CD4-positive, CD25-positive, alpha-beta regulatory T cell (primary cell): ENCODE measurements around the gene CDC14A. TPM values are rescaled to one million over a fixed set of nuclear protein-coding genes. Genes with fewer than 3 reads are reported as not detected.

Experiments
- ATAC-seq, 2 donors: fragments of 150-1000 bp; cut with Tn5 transposase; one replicate each; pipeline ENCODE4 v1.10.0; 2021; ENCODE audit warnings: low read depth in 2 of 2, moderate number of reproducible peaks in 2 of 2, moderate library complexity in 1 of 2
- DNase-seq, 3 donors: peaks; one replicate each; pipeline versions ENCODE4 v3.0.0 to v3.0.0-alpha.2; 2012 to 2022; ENCODE audit warnings: mixed read lengths in 1 of 3
- H3K27ac ChIP-seq: one replicate; pipeline ENCODE4 v1.7.0; 2013; ENCODE audit warnings: mild to moderate bottlenecking, low read length; ENCODE audit not compliant: insufficient read depth, poor library complexity, severe bottlenecking
- H3K27me3 ChIP-seq: one replicate; pipeline ENCODE4 v1.7.0; 2013; ENCODE audit warnings: low read length; ENCODE audit not compliant: control insufficient read depth, insufficient read depth
- H3K36me3 ChIP-seq: one replicate; pipeline ENCODE4 v1.7.0; 2013; ENCODE audit warnings: mild to moderate bottlenecking, low read length, moderate library complexity; ENCODE audit not compliant: control insufficient read depth, insufficient read depth
- H3K4me1 ChIP-seq: 2 replicates; pipeline ENCODE4 v1.7.0; 2013; ENCODE audit warnings: mild to moderate bottlenecking, low read length; ENCODE audit not compliant: insufficient read depth, control insufficient read depth, poor library complexity, severe bottlenecking
- H3K4me3 ChIP-seq: one replicate; pipeline ENCODE4 v1.7.0; 2013; ENCODE audit warnings: low read depth, mild to moderate bottlenecking, low read length, moderate library complexity
- H3K9me3 ChIP-seq, 2 experiments: 1 replicate in 1 of 2; 2 replicates in 1 of 2; pipeline ENCODE4 v1.7.0; 2013; ENCODE audit warnings: low read length in 2 of 2, mild to moderate bottlenecking in 1 of 2, moderate library complexity in 1 of 2; ENCODE audit not compliant: control insufficient read depth in 2 of 2
- H3K27ac Mint-ChIP-seq, 3 donors: one replicate each; pipeline ENCODE4 v1.8.0; 2020 to 2022; ENCODE audit warnings: mild to moderate bottlenecking in 3 of 3, mixed read lengths in 3 of 3, moderate library complexity in 2 of 3
- H3K27me3 Mint-ChIP-seq: one replicate; pipeline ENCODE4 v1.8.0; 2022; ENCODE audit warnings: mild to moderate bottlenecking, mixed read lengths
- H3K36me3 Mint-ChIP-seq: one replicate; pipeline ENCODE4 v1.8.0; 2020; ENCODE audit warnings: mixed read lengths
- H3K4me1 Mint-ChIP-seq, 4 donors: one replicate each; pipeline ENCODE4 v1.8.0; 2020 to 2022; ENCODE audit warnings: mixed read lengths in 4 of 4, mild to moderate bottlenecking in 1 of 4
- H3K4me3 Mint-ChIP-seq, 4 donors: one replicate each; pipeline ENCODE4 v1.8.0; 2020 to 2022; ENCODE audit warnings: mild to moderate bottlenecking in 4 of 4, mixed read lengths in 4 of 4, moderate library complexity in 3 of 4
- H3K9me3 Mint-ChIP-seq, 7 donors: one replicate each; pipeline ENCODE4 v1.8.0; 2020 to 2022; ENCODE audit warnings: mixed read lengths in 7 of 7, mild to moderate bottlenecking in 3 of 7, moderate library complexity in 2 of 7
- polyA plus RNA-seq, 4 donors: library from polyadenylated mRNA; unstranded; fragments of 300-500 nt; fragmentation: Illumina TruSeq; gene quantifications; one replicate each; pipeline ENCODE4 v1.2.3, GENCODE V29; 2021
- total RNA-seq: library from RNA; stranded (reverse); gene quantifications from one replicate; pipeline ENCODE4 v1.2.3, GENCODE V29; 2022

The CDC14A gene
- total and polyA plus RNA-seq, 5 donors from 2014 or later, result 33.8 to 155 (median 37.8) TPM

GRCh38 chr1:100481303-100481702 lies 129.0 kb downstream of the CDC14A start:
- H3K27ac Mint-ChIP-seq, result peak overlapping the region in 1 of 3 donors; percentile 1
- Histone ChIP-seq H3K4me3 (no peak overlapping the region), H3K4me1 (no peaks in the 10 kb centered on the region), H3K27ac (no peak overlapping the region), H3K36me3 (peaks cover 73% of the 10 kb centered on the region), H3K9me3 (no peaks in the 10 kb centered on the region), H3K27me3 (no peaks in the 10 kb centered on the region)
- H3K36me3 Mint-ChIP-seq, result peaks cover 50% of the 10 kb centered on the region
- ATAC-seq (no peak), DNase-seq (no peak)
- H3K4me1 Mint-ChIP-seq, result peaks cover 11 to 19% (median 16%) of the 10 kb centered on the region in 4 donors
- H3K27me3 Mint-ChIP-seq, result no peaks in the 10 kb centered on the region
- no peak overlapping the region for H3K4me3 Mint-ChIP-seq
- H3K9me3 Mint-ChIP-seq, result peaks cover 0 to 4% (median 0%) of the 10 kb centered on the region in 7 donors

- Histone ChIP-seq H3K9me3 (no peaks in the 10 kb centered on the region), H3K27me3 (no peaks in the 10 kb centered on the region), H3K36me3 (peaks cover 74% of the 10 kb centered on the region), H3K4me1 (no peaks in the 10 kb centered on the region), H3K27ac (no peak overlapping the region), H3K4me3 (no peak overlapping the region)
- H3K4me1 Mint-ChIP-seq, result peaks cover 7 to 19% (median 17%) of the 10 kb centered on the region in 4 donors
- DNase-seq, result no peak
- no peaks in the 10 kb centered on the region for H3K27me3 Mint-ChIP-seq
- H3K36me3 Mint-ChIP-seq, result peaks cover 46% of the 10 kb centered on the region
- no peak overlapping the region for H3K27ac Mint-ChIP-seq
- peaks cover 0 to 4% (median 0%) of the 10 kb centered on the region in 7 donors for H3K9me3 Mint-ChIP-seq
- no peak for ATAC-seq
- no peak overlapping the region for H3K4me3 Mint-ChIP-seq
These were observed 129.9 kb downstream of the CDC14A start for GRCh38 chr1:100482167-100482566.

GRCh38 chr1:100482748-100483147 lies 130.4 kb downstream of the CDC14A start:
- H3K27me3 Mint-ChIP-seq, result no peaks in the 10 kb centered on the region
- Histone ChIP-seq H3K27ac (no peak overlapping the region), H3K27me3 (no peaks in the 10 kb centered on the region), H3K4me1 (no peaks in the 10 kb centered on the region), H3K36me3 (peaks cover 75% of the 10 kb centered on the region), H3K4me3 (no peak overlapping the region), H3K9me3 (no peaks in the 10 kb centered on the region)
- no peak for ATAC-seq
- DNase-seq, result no peak
- H3K4me3 Mint-ChIP-seq, result no peak overlapping the region
- peaks cover 0 to 4% (median 0%) of the 10 kb centered on the region in 7 donors for H3K9me3 Mint-ChIP-seq
- peaks cover 4 to 17% (median 15%) of the 10 kb centered on the region in 4 donors for H3K4me1 Mint-ChIP-seq
- no peak overlapping the region for H3K27ac Mint-ChIP-seq
- H3K36me3 Mint-ChIP-seq, result peaks cover 42% of the 10 kb centered on the region

GRCh38 chr1:100483230-100483629 lies 130.9 kb downstream of the CDC14A start:
- Histone ChIP-seq H3K9me3 (no peaks in the 10 kb centered on the region), H3K4me1 (no peaks in the 10 kb centered on the region), H3K36me3 (peaks cover 78% of the 10 kb centered on the region), H3K27me3 (no peaks in the 10 kb centered on the region), H3K27ac (no peak overlapping the region), H3K4me3 (no peak overlapping the region)
- Mint-ChIP-seq H3K4me1 (peaks cover 4 to 17% (median 14%) of the 10 kb centered on the region in 4 donors), H3K9me3 (peaks cover 0 to 4% (median 0%) of the 10 kb centered on the region in 7 donors), H3K36me3 (peaks cover 42% of the 10 kb centered on the region), H3K27me3 (no peaks in the 10 kb centered on the region), H3K4me3 (no peak overlapping the region), H3K27ac (no peak overlapping the region)
- ATAC-seq (no peak), DNase-seq (no peak)

GRCh38 chr1:100485855-100486258 lies 133.6 kb downstream of the CDC14A start:
- Histone ChIP-seq H3K27ac (no peak overlapping the region), H3K36me3 (peaks cover 80% of the 10 kb centered on the region), H3K4me3 (no peak overlapping the region), H3K27me3 (no peaks in the 10 kb centered on the region), H3K9me3 (no peaks in the 10 kb centered on the region), H3K4me1 (no peaks in the 10 kb centered on the region)
- ATAC-seq, result no peak
- peak overlapping the region in 1 of 3 donors; percentile 35 for H3K27ac Mint-ChIP-seq
- no peak for DNase-seq
- peaks cover 38% of the 10 kb centered on the region for H3K36me3 Mint-ChIP-seq
- peaks cover 0 to 17% (median 11%) of the 10 kb centered on the region in 4 donors for H3K4me1 Mint-ChIP-seq
- H3K4me3 Mint-ChIP-seq, result no peak overlapping the region
- H3K27me3 Mint-ChIP-seq, result no peaks in the 10 kb centered on the region
- H3K9me3 Mint-ChIP-seq, result peaks cover 0 to 4% (median 0%) of the 10 kb centered on the region in 7 donors

- no peaks in the 10 kb centered on the region for H3K4me1 ChIP-seq
- no peaks in the 10 kb centered on the region for H3K27me3 Mint-ChIP-seq
- H3K4me1 Mint-ChIP-seq, result peaks cover 0 to 22% (median 16%) of the 10 kb centered on the region in 4 donors
- no peak overlapping the region for H3K4me3 Mint-ChIP-seq
- no peak for ATAC-seq
- H3K27ac Mint-ChIP-seq, result no peak overlapping the region
- H3K27ac ChIP-seq, result no peak overlapping the region
- no peaks in the 10 kb centered on the region for H3K27me3 ChIP-seq
- peaks cover 64% of the 10 kb centered on the region for H3K36me3 ChIP-seq
- DNase-seq, result no peak
- no peaks in the 10 kb centered on the region for H3K9me3 ChIP-seq
- no peak overlapping the region for H3K4me3 ChIP-seq
- peaks cover 52% of the 10 kb centered on the region for H3K36me3 Mint-ChIP-seq
- no peaks in the 10 kb centered on the region for H3K9me3 Mint-ChIP-seq
These were observed 142.2 kb downstream of the CDC14A start for GRCh38 chr1:100494393-100495084.

GRCh38 chr1:100496896-100497295 lies 144.6 kb downstream of the CDC14A start:
- peaks cover 63% of the 10 kb centered on the region for H3K36me3 Mint-ChIP-seq
- no peaks in the 10 kb centered on the region for H3K27me3 ChIP-seq
- H3K36me3 ChIP-seq, result peaks cover 72% of the 10 kb centered on the region
- no peaks in the 10 kb centered on the region for H3K4me1 ChIP-seq
- no peak overlapping the region for H3K27ac ChIP-seq
- peak overlapping the region in 1 of 3 donors; percentile 54 for H3K27ac Mint-ChIP-seq
- H3K9me3 Mint-ChIP-seq, result no peaks in the 10 kb centered on the region
- peaks cover 0 to 33% (median 16%) of the 10 kb centered on the region in 4 donors for H3K4me1 Mint-ChIP-seq
- no peak overlapping the region for H3K4me3 ChIP-seq
- DNase-seq (no peak), ATAC-seq (no peak)
- no peak overlapping the region for H3K4me3 Mint-ChIP-seq
- no peaks in the 10 kb centered on the region for H3K27me3 Mint-ChIP-seq
- no peaks in the 10 kb centered on the region for H3K9me3 ChIP-seq

GRCh38 chr1:100497796-100498195 lies 145.5 kb downstream of the CDC14A start:
- no peak for DNase-seq
- no peak overlapping the region for H3K4me3 ChIP-seq
- no peaks in the 10 kb centered on the region for H3K4me1 ChIP-seq
- Mint-ChIP-seq H3K4me3 (no peak overlapping the region), H3K36me3 (peaks cover 67% of the 10 kb centered on the region), H3K4me1 (peaks cover under 1 to 32% (median 16%) of the 10 kb centered on the region in 4 donors), H3K27ac (peak overlapping the region in 1 of 3 donors; percentile 32), H3K27me3 (no peaks in the 10 kb centered on the region), H3K9me3 (peaks cover 0 to 1% (median 0%) of the 10 kb centered on the region in 7 donors)
- no peaks in the 10 kb centered on the region for H3K9me3 ChIP-seq
- no peak overlapping the region for H3K27ac ChIP-seq
- no peaks in the 10 kb centered on the region for H3K27me3 ChIP-seq
- peaks cover 78% of the 10 kb centered on the region for H3K36me3 ChIP-seq
- no peak for ATAC-seq
